Stimulated activated CD4-positive, alpha-beta T cell treated with anti-CD3 and anti-CD28 coated beads, Interleukin-15, amount 100 ng/mL, for 24 hours (primary cell): Measurements from ENCODE around the gene DAPK3.
"Not testable (repeated sequence)": the region's sequence is repeated elsewhere in the genome, so short reads cannot be mapped to it uniquely, and the experiment has no call there.

Experiments used
- DNase-seq: peaks from one replicate; pipeline ENCODE4 v3.0.0-alpha.2; 2020

Gene DAPK3

DNA sequence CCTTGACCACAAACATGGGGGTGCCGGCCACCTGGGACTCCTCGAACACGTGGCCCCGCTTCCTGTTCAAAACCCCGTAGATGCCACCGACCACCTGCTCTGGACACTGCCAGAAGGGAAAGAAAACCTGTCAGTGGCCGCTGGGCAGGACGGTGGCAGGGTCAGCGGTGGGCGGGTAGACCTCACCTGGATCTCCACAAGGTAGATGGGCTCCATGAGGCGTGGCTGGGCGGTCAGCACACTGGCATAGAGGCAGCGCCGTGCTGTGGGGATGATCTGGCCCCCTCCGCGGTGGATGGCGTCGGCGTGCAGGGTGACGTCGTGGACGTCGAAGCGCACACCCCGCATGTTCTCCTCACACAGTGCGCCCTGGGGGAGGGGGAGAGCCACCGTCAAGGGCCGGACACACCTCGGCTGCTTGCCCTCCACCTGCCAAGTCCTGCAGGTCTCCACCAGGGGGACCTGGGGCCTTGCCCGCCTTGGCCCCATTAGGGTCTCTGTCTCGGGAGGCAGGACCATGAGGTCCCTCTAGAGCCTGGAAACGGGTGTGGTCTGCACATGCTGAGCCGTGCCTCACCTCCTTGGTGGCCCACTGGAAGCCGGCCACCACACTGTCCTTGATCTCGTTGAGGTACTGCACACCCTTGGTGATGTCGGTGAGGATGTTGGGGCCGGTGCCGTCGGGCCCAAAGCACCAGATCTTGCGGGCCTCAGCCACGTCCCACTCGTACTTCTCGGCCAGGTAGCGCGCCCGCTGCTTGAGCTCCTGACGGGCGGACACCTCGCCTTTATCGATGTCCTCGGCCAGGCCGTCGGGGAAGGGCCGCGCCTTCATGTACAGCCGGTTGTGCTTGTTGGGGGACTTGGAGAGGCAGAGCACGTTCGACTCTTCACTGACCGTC is 6.6 kb upstream of the DAPK3 start:
- peak; percentile 26 for DNase-seq

DNA sequence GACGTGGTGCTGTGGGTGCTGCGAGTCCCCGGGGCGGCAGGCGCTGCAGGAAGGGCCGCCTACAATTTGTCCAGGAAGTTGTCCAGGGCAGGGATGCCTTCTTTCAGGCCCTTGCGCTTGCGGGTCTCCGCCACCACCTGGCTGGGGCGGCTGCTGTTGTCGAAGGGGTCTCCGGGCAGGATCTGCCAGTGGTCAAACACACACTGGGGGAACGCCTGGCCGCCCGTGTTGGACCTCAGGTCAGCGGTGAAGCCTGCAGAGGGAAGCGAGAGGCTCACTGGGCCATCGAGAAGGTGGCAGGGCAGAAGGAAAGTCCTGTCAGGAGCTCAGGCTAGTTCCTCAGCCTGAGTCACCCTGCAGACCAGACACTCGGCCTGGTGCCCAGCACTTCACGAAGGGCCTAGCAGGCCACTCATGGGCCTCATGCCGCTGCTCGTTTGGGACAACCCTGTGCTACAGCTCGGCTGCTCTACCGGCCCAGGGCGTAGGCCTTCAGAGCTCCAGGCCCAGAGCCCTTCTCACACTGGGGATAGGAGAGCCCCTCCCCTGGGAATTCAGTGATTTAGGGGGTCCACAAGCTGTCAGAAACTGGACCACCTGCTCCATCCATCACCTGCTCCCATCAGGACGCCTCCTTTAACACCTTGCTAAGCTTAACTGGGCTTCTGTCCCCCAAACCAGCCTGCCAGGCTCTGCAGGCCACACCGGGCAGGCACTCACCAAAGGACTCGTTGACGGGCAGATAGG is 5.8 kb upstream of the DAPK3 start:
- peak; percentile 56 for DNase-seq

DNA sequence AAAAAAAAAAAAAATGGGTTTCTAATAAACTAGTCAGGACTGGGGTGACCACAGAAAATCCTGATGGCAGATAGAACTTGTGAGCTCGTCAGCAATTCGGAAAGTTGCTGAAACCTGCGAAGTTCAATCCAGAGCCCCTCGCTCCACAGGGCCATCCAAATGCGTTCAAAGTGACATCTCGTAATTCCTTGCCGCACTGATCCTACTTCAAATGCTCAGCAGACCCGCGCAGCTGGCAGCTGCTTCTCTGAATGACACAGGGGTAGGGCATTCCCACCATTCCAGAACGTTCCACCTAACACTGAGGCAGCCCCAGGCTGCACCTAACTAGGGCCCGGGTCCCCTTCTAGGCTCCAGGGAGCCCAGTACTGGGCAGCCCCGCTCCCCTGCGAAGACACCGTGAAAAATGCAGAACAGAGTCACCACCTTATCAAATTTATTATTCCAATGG is 4.8 kb upstream of the DAPK3 start:
- DNase-seq, result peak; percentile 15

DNA sequence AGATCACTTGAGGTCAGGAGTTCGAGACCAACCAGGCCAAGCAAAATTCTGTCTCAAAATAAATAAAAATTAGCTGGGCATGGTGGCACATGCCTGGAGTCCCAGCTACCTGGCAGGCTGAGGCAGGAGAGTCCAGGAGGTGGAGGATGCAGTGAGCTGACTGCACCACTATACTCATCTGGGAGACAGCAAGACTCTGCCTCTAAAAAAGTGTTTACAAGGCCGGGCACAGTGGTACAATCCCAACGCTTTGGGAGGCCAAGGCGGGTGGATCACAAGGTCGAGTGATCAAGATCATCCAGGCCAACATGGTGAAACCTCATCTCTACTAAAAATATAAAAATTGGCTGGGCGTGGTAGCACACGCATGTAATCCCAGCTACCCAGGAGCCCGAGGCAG is 4.2 kb upstream of the DAPK3 start:
- DNase-seq, result no peak

DNA sequence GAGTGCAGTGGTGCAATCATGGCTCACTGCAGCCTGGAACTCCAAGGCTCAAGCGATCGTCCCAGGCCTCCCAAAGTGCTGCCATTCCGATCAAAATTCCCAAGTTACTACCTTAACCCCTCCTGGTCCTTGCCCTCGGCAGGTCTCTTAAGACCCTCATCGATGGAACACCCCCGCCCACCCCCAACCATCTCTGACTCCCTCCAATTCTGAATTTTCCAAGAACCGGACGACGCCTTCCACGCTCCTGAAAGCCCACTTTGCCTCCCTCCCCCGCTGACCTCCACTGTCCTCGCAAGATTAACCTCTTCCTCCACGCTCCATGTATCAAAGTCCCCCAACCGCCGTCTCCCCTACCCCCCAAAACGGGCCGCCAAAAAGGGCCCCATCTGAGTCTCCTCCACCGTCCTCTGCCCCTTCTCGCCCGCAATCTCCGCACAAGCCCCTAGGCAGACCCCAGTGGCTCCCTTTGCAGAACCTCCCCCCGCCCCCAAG is 539 bp downstream of the DAPK3 start:
- no peak for DNase-seq

DNA sequence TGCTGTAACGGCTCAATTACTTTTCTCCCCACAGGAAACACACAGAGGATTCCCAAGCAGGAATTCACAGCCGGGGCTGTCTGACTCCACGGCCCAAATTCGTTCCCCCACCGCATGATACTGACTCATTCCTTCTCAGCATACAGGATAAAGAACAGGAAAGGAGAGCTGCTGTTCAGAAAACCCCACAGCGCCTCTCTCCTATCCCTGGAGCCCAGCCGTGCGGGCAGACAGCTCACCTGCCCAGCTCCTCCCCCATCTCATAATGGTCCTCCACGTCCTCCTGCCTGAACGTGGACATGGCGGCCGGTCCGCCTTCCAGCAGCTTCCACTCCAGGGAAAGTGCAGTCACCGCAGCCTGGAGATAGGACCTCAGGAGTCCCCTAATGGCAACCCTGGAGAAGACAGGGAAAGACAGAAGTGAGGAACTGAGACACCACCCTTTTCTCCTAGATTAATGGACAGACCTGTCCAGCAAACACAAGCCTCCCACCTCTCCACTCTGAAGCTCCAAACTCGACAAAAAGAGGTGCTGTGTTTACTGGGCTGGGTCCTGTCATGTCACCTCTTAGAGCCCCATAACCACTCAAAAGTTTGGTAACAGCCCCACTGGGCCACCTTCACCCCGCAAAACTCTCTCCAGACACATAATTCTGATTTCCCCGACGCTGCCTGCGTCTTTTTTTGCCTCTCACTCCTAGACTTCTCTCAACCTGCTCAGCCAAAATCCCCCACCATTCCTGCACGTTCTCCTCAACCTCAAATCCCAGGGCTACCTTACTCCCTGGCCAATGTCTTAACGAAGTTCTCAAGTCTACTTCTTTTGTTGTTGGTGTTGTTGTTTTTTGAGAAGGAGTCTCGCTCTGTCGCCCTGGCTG is 1.2 kb downstream of the DAPK3 start:
- no peak for DNase-seq

DNA sequence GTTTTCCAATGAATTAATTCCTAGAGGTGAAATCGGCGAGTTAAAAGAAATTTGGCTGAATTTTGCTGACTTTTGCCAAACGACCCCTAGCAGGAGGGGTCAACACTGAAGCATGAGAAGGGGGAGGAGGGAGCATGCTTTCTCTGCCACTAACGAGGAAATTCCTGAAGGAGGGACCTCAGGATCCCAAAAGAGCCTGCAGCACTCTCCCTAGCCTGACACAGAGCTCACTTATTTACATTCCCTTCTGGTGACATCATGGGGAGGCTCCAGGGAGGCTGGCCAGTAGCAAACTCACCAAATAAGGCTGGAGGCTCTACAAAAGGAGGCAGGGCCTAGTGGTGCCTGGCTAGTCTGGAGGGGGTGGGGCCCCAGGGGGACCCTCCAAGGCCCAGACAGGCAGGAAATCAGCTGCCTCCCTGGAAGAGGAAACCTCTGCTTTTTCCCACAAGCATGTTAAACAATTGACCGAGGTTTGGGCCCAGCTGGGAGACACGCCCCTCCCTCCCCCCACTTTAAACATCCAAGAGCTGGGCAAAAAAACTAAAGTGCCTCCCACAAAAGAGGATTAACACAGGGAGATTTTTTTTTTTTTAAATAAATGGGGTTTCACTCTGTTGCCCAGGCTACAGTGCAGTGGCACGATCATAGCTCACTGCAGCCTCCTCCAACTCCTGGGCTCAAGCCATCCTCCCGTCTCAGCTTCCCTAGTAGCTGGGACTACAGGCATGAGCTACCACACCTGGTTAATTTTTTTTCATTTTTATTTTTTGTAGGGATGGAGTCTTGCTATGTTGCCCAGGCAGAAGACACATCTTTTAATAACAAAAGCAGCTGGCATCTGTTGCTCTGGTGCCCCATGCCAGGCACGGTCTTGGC is 2.1 kb downstream of the DAPK3 start:
- DNase-seq, result no peak

DNA sequence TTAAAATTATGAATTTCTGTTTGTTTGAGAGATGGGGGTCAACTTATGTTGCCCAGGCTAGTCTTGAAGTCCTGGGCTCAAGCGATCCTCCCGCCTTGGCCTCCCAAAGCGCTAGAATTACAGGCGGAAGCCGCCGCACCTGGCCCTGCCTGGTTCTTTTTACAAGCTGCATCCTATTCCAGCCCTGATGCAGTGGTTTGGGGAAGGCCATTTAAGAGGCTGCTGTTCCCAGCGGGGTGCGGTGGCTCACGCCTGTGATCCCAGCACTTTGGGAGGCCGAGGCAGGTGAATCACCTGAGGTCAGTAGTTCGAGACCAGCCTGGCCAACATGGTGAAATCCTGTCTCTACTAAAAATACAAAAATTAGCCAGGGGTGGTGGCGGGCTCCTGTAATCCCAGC is 2.9 kb downstream of the DAPK3 start:
- DNase-seq, result not testable (repeated sequence)

DNA sequence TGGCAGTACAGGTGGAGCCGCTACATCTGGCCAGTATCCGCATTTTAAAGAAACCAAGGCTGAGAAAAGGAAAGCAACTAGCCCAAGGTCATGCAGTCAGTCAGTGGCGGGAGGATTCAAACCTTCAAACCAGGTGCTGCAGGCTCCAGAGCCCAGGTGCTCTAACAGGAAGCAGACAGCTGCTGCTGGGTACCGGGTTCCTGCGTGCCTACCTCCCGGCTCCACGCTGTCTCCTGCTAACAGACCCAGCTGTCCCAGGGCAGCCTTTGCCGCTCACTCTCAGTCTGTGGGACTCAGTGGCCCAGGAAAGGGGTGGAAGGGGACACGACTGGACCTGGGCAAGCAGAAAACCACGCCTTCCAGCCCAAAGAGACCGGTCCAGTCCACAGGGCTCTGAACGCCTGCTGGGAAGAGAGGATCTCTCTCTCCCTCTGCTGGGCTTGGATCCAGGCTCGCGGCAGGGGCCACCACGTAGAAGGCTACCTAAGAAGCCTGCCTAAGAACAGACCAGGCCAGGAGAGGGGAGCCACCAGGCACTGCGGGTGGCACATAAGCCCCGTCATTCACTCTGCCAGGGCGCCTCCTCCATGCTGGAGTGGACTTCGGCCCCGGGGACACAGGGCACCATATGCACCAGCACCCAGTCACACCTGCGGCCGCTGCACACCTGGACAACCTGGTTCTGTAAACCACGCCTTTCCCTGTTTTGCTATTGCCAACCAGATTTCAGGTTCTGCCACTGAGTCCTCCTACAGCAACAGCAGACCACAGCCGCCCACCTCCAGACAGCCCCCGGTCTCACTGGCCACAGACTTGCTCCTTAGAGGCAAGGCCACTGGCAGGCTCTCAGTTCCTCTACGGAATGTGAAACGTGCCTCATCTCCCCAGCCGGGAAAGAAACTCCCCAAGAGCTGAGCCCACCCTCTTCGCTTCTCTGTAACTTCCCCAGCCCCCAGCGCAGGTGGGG is 4.6 kb downstream of the DAPK3 start:
- no peak for DNase-seq

DNA sequence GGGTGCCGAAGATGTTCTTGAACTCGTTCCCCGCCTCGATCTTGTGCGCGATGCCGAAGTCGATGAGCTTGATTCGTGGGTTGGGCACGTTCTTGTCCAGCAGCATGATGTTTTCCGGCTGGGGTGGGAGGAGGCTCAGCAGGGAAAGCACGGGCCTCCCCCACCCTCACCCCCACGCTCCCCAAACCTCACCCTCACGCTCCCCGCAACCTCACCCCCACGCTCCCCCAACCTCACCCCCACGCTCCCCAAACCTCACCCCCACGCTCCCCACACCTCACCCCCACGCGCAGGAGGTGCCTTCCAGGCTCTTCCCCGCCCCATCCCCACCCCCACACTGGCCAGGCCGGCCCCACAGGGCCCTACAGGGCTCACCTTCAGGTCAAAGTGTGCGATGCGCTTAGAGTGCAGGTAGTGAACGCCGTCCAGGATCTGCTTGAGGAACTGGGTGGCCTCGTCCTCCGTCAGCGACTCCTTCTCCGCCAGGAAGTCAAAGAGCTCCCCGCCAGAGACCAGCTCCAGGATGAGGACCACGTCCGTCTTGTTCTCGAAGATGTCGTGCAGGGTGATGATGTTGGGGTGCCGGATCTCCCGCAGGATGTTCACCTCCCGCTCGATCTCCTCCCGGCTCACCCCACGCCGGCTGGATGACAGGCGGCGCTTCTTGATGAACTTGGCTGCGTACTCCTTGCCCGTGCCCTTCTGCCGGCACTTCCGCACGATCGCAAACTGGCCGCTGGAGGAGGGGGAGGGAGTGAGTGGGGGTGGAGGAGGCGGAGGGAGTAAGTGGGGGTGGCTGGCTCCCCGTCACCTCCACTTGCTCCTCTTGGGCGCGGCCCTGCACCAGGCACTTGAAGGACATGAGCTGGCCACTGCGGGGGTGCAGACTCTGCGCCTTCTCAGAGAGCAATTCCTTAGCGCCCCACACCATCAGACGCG is 6.4 kb downstream of the DAPK3 start:
- no peak for DNase-seq

DNA sequence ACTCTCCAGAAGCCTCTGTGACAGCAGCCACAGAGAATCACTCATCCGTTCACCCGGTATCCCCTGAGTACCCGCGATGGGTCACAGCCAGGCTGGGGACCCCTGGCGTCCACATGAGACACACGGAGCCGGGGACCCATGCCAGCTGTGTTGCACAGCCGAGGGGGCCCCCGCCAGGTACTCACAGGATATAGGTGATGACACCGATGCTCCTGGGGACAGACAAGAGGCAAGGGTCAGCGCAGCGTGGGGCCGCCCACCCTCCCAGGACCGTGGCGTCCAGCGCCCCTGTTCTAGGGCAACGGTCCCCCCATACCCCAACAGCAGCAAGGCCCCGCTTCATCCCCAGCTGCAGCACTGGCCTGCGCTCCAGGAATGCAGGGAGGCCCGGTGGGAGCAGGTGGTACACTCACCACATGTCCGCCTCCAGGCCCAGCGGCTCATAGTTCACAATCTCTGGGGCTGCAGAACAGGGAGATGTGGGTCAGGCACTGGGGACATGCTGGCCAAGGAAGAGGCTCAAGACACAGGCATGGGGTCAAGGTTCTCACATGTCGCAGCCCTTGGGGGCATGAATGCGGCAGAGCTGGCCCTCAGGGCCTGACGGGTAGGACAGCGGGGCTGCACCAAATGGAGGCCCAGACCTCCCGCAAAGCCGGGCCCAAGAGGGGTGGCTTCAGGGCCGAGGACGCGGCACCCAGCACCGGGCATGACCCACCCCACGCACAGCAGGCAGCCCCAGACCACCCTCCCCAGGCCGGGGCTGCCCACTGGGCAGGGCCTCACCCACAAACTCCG is 7.2 kb downstream of the DAPK3 start:
- no peak for DNase-seq

DNA sequence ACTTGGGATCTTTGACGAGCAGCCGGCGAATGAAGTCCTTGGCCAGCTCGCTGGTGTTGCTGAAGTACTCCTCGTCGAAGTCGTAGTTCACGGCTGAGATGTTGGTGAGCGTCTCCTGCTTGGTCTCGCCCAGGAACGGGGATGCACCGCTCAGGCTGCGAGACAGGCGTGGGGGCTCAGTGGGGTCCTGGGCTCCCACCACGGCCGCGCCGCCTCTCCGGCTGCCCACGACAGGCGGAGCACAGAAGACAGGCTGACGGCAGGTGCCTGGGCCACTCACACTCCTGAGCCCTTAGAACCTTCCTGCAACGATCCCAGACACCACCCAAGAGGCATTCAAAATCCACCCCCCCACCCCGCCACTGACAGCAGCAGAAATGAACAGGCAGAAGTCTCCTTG is 9.9 kb downstream of the DAPK3 start:
- DNase-seq, result no peak

DNA sequence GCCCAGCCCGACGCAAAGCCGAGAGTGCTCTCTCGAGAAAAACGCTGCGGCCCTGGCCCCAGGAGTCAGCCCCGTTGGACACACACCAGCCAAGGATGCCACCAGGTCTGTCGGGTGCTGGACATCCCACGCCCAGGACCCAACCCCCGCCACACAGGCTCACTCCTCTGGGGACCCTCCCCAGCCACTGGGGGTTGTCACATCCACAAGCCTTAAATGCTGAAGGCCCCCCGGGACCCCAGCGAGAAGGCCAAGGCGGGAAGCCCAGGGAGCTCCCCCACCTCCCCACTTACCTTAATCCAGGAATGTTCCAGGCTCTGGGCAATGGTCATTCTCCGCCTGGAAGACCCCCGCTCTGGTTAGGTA is 11.2 kb downstream of the DAPK3 start:
- DNase-seq, result no peak

DNA sequence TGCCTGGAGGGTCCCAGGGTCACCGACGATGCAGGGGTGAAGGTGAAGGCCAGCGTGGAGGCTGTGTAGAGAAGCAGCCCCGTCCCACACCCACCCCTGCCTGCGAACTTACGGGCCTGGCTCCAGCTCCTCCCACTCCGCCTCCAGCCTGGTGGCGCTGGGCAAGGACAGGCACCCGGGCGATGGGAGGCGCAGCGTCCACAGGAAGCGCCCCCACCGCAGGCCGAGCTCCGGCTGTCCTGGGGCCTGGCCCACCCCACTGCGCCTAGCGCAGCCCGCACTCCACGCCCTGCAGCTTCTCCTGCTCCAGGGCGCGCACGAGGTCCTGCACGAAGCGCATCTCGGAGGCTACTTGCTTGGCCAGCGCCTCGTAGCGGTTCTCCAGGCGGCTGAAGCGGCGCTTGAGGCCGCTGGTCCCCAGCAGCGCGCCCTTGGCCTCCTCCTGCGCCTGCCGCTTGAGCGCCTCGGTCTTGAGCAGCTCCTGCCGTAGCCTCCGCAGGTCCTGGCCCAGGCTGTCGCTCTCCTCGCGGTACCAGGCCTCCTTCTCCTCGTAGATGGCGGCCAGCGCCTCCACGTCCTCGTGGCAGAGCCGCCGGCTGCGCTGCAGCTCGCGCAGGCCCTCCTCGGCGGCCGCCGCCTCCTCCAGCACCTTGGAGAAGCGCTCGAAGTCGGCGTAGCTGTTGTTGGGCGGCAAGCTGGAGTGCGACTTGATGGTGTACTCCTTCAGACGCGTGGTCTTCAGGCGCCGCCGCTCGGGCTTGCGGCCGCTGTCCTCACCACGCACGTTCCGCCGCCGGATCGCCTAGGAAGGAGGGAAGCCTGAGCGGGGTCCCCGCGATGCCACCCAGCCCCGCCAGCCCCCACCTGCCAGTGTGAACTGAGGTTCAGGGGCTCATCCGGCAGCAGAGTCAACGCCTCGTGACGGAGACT is 11.8 kb downstream of the DAPK3 start:
- DNase-seq, result no peak

DNA sequence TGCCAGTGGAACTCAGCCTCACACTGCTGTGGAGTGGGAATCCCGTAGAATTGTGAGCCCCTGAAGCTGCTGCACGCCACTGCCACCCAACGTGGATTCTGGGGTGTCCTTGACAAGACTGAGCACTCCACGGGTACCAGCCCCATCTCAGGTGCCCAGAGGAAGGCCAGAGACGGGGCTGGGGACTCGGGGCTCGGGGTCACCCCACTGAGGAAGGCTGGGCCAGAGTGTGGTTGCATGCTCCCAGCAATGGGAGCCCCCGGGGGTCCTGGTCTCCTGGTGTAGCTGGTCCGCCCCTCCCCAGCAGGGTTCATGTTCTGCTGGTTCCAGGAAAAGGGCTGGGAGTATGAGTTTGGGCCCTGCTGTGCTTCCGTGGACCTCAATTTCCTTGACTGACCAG is 15.2 kb downstream of the DAPK3 start:
- DNase-seq, result no peak

DNA sequence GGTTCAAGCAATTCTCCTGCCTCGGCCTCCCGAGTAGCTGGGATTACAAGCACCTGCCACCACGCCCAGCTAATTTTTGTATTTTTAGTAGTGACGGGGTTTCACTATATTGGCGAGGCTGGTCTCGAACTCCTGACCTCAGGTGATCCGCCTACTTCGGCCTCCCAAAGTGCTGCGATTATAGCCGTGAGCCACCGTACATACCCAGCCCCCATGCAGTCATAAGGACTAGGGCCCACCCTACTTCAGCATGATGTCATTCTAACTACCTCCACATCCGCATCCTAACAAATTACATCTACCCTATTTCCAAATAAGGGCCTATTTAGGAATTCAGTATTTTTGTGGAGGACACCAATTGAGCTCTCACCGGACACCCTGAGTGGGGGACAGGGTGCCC is 15.6 kb downstream of the DAPK3 start:
- not testable (repeated sequence) for DNase-seq

DNA sequence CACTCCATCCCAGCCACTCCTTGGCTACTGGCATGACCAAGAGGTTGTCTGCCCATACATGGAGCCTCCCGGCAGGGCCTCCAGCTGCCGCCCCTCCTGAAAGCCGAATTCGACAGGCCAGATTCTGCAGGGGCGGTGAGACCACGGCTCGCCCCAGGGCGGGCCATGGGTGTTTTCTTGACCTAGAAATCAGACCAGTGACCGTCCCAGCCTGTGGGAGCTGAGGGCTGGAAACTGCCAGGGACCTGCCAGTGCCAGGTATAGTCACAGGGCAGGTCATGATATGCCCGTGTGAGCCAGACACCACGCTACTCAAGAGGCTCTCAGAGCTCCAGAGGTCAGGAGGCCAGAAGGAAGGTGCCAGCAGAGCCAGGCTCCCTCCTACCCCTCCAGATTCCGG is 16.8 kb downstream of the DAPK3 start:
- no peak for DNase-seq
